HL-60/S4 treated with phorbol 12-myristate 13-acetate at 8.2 ng/mL for 4 days and 3 days (cell line): ENCODE data around the gene RLF.

Experiments used
- in situ Hi-C: fragments of 300-500 bp; cut with MboI; formaldehyde crosslinking; loops from 2 replicates; pipeline ENCODE4 v1.15.0; 2022; ENCODE audit warnings: low sequenced_read_pairs

The RLF gene, protein sequence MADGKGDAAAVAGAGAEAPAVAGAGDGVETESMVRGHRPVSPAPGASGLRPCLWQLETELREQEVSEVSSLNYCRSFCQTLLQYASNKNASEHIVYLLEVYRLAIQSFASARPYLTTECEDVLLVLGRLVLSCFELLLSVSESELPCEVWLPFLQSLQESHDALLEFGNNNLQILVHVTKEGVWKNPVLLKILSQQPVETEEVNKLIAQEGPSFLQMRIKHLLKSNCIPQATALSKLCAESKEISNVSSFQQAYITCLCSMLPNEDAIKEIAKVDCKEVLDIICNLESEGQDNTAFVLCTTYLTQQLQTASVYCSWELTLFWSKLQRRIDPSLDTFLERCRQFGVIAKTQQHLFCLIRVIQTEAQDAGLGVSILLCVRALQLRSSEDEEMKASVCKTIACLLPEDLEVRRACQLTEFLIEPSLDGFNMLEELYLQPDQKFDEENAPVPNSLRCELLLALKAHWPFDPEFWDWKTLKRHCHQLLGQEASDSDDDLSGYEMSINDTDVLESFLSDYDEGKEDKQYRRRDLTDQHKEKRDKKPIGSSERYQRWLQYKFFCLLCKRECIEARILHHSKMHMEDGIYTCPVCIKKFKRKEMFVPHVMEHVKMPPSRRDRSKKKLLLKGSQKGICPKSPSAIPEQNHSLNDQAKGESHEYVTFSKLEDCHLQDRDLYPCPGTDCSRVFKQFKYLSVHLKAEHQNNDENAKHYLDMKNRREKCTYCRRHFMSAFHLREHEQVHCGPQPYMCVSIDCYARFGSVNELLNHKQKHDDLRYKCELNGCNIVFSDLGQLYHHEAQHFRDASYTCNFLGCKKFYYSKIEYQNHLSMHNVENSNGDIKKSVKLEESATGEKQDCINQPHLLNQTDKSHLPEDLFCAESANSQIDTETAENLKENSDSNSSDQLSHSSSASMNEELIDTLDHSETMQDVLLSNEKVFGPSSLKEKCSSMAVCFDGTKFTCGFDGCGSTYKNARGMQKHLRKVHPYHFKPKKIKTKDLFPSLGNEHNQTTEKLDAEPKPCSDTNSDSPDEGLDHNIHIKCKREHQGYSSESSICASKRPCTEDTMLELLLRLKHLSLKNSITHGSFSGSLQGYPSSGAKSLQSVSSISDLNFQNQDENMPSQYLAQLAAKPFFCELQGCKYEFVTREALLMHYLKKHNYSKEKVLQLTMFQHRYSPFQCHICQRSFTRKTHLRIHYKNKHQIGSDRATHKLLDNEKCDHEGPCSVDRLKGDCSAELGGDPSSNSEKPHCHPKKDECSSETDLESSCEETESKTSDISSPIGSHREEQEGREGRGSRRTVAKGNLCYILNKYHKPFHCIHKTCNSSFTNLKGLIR (N-terminal part only)

DNA sequence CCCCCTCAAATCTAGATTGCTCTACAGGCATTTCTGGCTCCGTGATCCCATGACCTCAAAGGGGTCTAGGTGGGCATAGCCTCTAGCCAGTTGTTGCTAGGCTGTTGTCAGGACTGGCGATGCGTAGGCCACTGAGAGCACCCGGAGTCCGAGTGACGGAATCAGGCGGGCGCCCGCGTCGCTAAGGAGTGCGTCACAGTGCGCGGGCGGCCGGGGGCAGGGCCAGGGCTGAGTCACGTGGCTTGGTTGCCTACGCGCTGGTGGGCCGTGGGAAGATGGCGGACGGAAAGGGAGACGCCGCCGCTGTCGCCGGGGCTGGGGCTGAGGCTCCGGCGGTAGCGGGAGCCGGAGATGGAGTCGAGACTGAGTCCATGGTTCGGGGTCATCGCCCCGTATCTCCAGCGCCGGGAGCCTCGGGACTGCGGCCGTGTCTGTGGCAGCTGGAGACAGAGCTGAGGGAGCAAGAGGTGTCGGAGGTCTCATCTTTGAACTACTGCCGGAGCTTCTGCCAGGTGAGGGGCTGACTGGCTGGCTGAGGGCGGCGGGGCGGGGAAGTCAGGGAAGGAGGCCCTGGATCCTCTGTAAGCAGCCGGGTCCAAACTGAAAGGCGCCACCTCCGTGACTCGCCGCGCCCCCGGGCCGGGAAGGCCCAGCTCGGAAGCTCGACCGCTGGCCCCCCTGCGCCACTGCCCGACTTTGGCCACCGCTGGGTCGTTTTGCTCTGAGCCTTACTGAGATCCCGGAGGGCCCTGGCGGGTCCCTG is at the start of gene RLF:
RLF (plus strand) TSS at position 263 of the 763 bp plus-strand sequence; CDS start at position 276, 13 bp downstream.
- in situ Hi-C loops = no loop called here

DNA sequence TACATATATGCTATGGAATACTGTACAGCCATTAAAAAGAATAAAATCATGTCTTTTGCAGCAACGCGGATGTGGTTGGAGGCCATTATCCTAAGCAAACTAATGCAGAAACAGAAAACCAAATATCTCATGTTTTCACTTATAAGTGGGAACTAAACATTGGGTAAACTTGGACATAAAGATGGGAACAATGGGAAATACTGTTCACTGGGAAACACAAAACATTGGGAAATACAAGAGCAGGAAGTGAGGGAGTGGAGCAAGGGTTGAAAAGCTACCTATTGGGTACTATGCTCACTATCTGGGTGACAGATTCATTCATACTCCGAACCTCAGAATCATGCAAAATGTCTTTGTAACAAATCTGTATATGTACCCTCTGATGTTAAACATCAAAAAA is 46.8 kb upstream of the RLF start:
- in situ Hi-C loops = no loop called here

GRCh38 chr1:40120128-40120527 is 41.1 kb upstream of the RLF start:
- in situ Hi-C loops = no loop called here

- in situ Hi-C loops = no loop called here
Observed at GRCh38 chr1:40122855-40123254, 38.3 kb upstream of the RLF start.

GRCh38 chr1:40130892-40131291 is 30.3 kb upstream of the RLF start:
- in situ Hi-C loops = no loop called here

GRCh38 chr1:40132383-40133311 is 28.5 kb upstream of the RLF start:
- in situ Hi-C loops = no loop called here

DNA sequence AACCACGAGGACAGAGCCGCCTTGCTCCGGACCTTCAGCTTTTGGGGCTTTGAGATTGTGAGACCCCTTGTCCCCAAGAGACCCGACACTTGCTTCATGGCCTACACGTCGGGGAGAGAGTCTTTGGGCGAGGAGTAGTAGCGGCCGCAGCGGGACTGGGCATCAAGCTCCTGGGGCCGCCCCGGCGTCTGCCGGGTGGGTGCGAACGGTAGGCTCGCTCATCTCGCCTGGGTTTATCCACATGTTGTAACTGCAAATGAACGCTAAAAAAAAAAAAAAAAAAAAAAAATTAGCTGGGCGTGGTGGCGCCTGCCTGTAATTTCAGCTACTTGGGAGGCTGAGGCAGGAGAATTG is 27.9 kb upstream of the RLF start:
- in situ Hi-C loops = no loop called here

- in situ Hi-C loops = no loop called here
Observed at GRCh38 chr1:40133839-40134238, 27.3 kb upstream of the RLF start.

GRCh38 chr1:40140211-40140973 is 20.8 kb upstream of the RLF start:
- in situ Hi-C loops = no loop called here

DNA sequence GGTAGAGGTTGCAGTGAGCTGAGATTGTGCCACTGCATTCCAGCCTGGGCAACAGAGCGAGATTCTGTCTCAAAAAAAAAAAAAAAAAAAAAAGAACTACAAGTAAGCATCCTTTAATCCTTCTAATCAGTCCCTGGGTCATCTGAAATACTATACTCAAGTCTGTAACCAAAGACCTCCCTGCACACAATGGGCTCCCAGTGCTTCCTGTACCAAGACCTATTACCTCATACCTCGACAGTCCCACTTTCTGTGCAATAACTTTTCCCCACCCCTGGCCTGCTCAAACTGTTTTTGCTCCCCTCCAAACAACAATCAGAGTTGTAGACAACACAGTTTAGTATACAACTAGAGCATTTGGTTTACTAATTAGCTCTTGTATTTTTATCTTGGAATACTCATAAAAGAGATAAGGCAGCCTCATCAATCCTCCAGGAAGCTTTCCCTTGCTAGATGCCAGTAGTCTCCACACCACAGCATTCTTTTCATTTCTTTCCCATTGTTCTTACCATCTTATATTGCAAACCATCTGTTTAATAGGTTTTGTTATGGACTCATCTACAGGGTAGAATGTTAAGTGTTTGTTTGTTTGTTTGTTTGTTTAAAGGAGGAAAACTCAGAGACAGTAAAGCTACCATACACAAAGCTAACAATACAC is 19.2 kb upstream of the RLF start:
- in situ Hi-C loops = no loop called here

DNA sequence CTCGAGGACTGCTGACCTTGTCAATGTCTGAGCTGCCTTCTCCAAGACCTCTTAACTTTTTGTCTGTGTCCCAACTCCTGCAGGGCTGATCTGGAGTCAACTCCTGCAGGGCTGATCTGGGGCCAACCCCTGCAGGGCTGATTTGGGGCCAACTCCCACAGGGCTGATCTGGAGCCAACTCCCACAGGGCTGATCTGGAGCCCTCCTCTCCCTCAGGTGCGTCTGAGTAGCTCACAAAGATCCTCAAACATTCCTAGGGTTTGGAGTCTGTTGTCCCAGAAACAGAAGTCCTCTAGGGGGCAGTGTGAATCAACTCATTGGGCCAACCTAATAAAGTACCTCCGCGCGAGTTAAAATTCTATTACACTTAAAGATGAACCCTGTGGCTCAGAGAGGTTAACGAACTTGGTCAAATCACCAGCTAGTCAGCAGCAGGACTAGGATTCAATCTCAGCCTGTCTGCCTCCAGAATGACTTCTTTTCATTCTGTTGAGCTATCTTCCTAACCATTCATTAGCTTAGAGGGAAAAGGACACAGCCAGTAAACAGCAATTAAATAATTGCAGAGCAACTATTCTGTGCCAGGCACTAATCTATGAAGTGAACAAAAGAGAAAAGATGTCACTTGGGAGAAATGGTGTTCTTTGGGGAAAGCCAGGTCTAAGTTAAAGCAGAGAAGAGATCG is 17.2 kb upstream of the RLF start:
- in situ Hi-C loops = no loop called here

- in situ Hi-C loops = no loop called here
Observed at GRCh38 chr1:40151457-40152079, 9.6 kb upstream of the RLF start.

- in situ Hi-C loops = no loop called here
Observed at GRCh38 chr1:40153073-40153770, 8.0 kb upstream of the RLF start.

- in situ Hi-C loops = no loop called here
Observed at GRCh38 chr1:40155135-40155534, 6.1 kb upstream of the RLF start.

GRCh38 chr1:40155910-40156309 is 5.3 kb upstream of the RLF start:
- in situ Hi-C loops = no loop called here

GRCh38 chr1:40160806-40161124 is 422 bp upstream of the RLF start:
- in situ Hi-C loops = no loop called here
